ENCODE results near the gene IFT74. TPM values are rescaled to one million over a fixed set of nuclear protein-coding genes. Genes with fewer than 3 reads are reported as not detected.

The IFT74 gene
- total RNA-seq, 1 experiment from 2014 or later: 6.2 TPM

- Histone ChIP-seq H4K20me1 (ENCODE audit: low read length) (no peaks in the 10 kb centered on the region), H3K9me3 (ENCODE audit: low read length) (no peaks in the 10 kb centered on the region), H3K36me3 (ENCODE audit: low read depth, low read length) (no peaks in the 10 kb centered on the region), H3K9me2 (replicated peaks; ENCODE audit: low read length) (no peaks in the 10 kb centered on the region), H3F3A (ENCODE audit: low read length, unreplicated experiment) (no peaks in the 10 kb centered on the region), H2AFZ (ENCODE audit: low read length) (no peak overlapping the region), H3K4me1 (ENCODE audit: insufficient read depth, low read length) (no peaks in the 10 kb centered on the region), H3K4me3 (ENCODE audit: low read length) (no peak overlapping the region), H3K27me3 (ENCODE audit: low read length) (no peaks in the 10 kb centered on the region), H3K27ac (ENCODE audit: low read length) (no peak overlapping the region), H3K9ac (ENCODE audit: low read length) (no peak overlapping the region), H3K79me2 (ENCODE audit: low read length) (no peaks in the 10 kb centered on the region), H3K4me2 (ENCODE audit: low read length) (no peak overlapping the region)
- BruUV-seq (replicated peaks): no TSS peak
- intact Hi-C loops (cut with micrococcal nuclease): no loop called here
- DNase-seq (no peak), ATAC-seq (no peak)
- CTCF ChIA-PET: no interaction called here
- POLR2A ChIA-PET (ENCODE audit: unreplicated experiment): no interaction called here
- TF ChIP-seq EZH2 (IDR thresholded peaks at IDR 0.05; ENCODE audit: low read length, unreplicated experiment) (no peak), CTCF (conservative IDR thresholded peaks at IDR 0.05; ENCODE audit: low read depth, low read length) (no peak), EZH2phosphoT487 (IDR thresholded peaks at IDR 0.05; ENCODE audit: borderline replicate concordance, low read length) (no peak)
These were observed 87.0 kb downstream of the IFT74 start for GRCh38 chr9:27043176-27043575.

DNA sequence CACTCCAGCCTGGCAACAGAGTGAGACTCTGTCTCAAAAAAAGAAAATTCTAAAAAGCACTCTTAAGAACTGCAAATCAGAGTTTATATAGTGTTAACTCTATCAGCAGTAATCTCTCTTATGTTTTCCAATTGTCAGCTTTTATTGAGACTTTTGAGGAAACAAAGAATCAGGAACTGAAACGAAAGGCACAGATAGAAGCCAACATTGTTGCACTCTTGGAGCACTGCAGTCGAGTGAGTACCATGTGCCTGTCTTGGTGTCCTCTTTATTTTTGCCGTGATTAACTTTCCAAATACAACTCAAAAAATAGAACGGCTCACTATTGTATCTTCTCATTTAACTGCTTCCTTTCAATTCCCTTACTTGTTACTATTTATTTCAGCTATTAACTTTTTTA lies 90.9 kb downstream of the IFT74 start:
- Histone ChIP-seq H3K27ac (ENCODE audit: low read length) (no peak overlapping the region), H3K4me3 (ENCODE audit: low read length) (no peak overlapping the region), H3K4me2 (ENCODE audit: low read length) (no peak overlapping the region), H4K20me1 (ENCODE audit: low read length) (no peaks in the 10 kb centered on the region), H3F3A (ENCODE audit: low read length, unreplicated experiment) (no peaks in the 10 kb centered on the region), H3K79me2 (ENCODE audit: low read length) (no peaks in the 10 kb centered on the region), H3K9me2 (replicated peaks; ENCODE audit: low read length) (no peaks in the 10 kb centered on the region), H3K9ac (ENCODE audit: low read length) (no peak overlapping the region), H3K36me3 (ENCODE audit: low read depth, low read length) (no peaks in the 10 kb centered on the region), H3K9me3 (ENCODE audit: low read length) (no peaks in the 10 kb centered on the region), H2AFZ (ENCODE audit: low read length) (no peak overlapping the region), H3K27me3 (ENCODE audit: low read length) (no peaks in the 10 kb centered on the region), H3K4me1 (ENCODE audit: insufficient read depth, low read length) (no peaks in the 10 kb centered on the region)
- intact Hi-C loops (cut with micrococcal nuclease): no loop called here
- POLR2A ChIA-PET (ENCODE audit: unreplicated experiment): no interaction called here
- no peak for DNase-seq
- no TSS peak for BruUV-seq (replicated peaks)
- TF ChIP-seq CTCF (conservative IDR thresholded peaks at IDR 0.05; ENCODE audit: low read depth, low read length) (no peak), EZH2 (IDR thresholded peaks at IDR 0.05; ENCODE audit: low read length, unreplicated experiment) (no peak), EZH2phosphoT487 (IDR thresholded peaks at IDR 0.05; ENCODE audit: borderline replicate concordance, low read length) (no peak)
- no peak for ATAC-seq
- CTCF ChIA-PET: no interaction called here

DNA sequence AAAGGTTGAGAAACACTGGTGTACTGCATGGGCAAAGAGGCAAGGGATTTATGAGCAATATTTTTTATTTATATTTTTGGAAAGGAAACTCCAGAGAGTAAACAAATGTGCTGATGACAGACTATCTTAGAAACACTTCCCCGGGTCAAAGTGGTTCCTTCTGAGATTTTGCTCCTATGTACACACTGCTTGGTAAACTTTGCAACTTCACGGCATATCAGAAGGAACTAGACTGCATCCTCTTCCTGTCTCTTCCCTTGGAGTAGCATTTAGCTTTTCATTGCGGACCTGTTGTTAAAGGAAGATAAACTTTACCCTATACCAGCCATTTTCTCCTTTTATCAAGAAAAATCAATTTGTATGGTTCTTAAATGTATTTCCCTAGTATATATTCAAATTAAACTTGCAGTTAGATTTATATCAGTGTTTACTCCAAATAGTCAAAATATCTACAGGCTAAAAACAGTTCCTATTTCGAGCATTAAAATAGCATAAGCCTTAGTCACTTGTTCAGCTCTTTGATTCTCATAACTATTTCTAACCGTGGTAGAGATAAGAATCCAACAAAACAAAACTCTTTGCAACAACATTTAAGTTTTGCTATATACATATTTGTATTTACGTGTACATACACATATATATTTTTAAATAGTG lies 97.3 kb downstream of the IFT74 start:
- H2AFZ ChIP-seq (ENCODE audit: low read length): no peak overlapping the region
- H3K9me3 ChIP-seq (ENCODE audit: low read length): no peaks in the 10 kb centered on the region
- no peak overlapping the region for H3K4me3 ChIP-seq (ENCODE audit: low read length)
- H3K27me3 ChIP-seq (ENCODE audit: low read length): no peaks in the 10 kb centered on the region
- H3K79me2 ChIP-seq (ENCODE audit: low read length): no peaks in the 10 kb centered on the region
- H3K9ac ChIP-seq (ENCODE audit: low read length): no peak overlapping the region
- no peaks in the 10 kb centered on the region for H4K20me1 ChIP-seq (ENCODE audit: low read length)
- no peaks in the 10 kb centered on the region for H3F3A ChIP-seq (ENCODE audit: low read length, unreplicated experiment)
- DNase-seq: no peak
- TF ChIP-seq EZH2phosphoT487 (IDR thresholded peaks at IDR 0.05; ENCODE audit: borderline replicate concordance, low read length): no peak
- no peak overlapping the region for H3K4me2 ChIP-seq (ENCODE audit: low read length)
- BruUV-seq (replicated peaks): no TSS peak
- ATAC-seq: no peak
- intact Hi-C loops (cut with micrococcal nuclease): no loop called here
- POLR2A ChIA-PET (ENCODE audit: unreplicated experiment): interaction anchor here (0.6 kb wide), 1 partner anchor 42 kb away, joined by 3 read pairs; no protein-coding TSS in a partner anchor
- H3K9me2 ChIP-seq (replicated peaks; ENCODE audit: low read length): no peaks in the 10 kb centered on the region
- H3K4me1 ChIP-seq (ENCODE audit: insufficient read depth, low read length): peaks cover 4% of the 10 kb centered on the region; the same call in 1 of the 2 replicates
- CTCF ChIA-PET: no interaction called here
- H3K36me3 ChIP-seq (ENCODE audit: low read depth, low read length): no peaks in the 10 kb centered on the region
- H3K27ac ChIP-seq (ENCODE audit: low read length): no peak overlapping the region
